Liver (tissue), 3 donors: ENCODE measurements around the gene CELF2.

Experiments used
- HNF4A ChIP-seq, 2 donors: conservative IDR thresholded peaks; 2 replicates each; pipeline ENCODE4 v1.6.1; 2016; ENCODE audit warnings: antibody characterized with exemption in 2 of 2, mild to moderate bottlenecking in 2 of 2
- RAD21 ChIP-seq, 2 donors: IDR thresholded peaks; 2 replicates each; pipeline ENCODE4 v1.6.1; 2016; ENCODE audit warnings: antibody characterized with exemption in 2 of 2, mild to moderate bottlenecking in 2 of 2
- RXRA ChIP-seq, 2 donors: IDR thresholded peaks; 2 replicates each; pipeline ENCODE4 v1.6.1; 2017 to 2018; ENCODE audit warnings: antibody characterized with exemption in 2 of 2, mild to moderate bottlenecking in 1 of 2
- TAF1 ChIP-seq: conservative IDR thresholded peaks from 2 replicates; pipeline ENCODE4 v1.6.1; 2016; ENCODE audit warnings: antibody characterized with exemption, mild to moderate bottlenecking
- TF ChIP-seq, protein P1 (sequence below): fragments of 150-350 bp; IDR thresholded peaks from 2 replicates; pipeline ENCODE4 v1.5.1; 2017; ENCODE audit warnings: improper control_type of control experiment, low read depth, low read length; ENCODE audit not compliant: missing input control
- TF ChIP-seq, protein P2 (sequence below): IDR thresholded peaks from 2 replicates; pipeline ENCODE4 v1.6.1; 2016; ENCODE audit warnings: antibody characterized with exemption
- donor health status: healthy.
- donor health status: healthy.

DNA sequence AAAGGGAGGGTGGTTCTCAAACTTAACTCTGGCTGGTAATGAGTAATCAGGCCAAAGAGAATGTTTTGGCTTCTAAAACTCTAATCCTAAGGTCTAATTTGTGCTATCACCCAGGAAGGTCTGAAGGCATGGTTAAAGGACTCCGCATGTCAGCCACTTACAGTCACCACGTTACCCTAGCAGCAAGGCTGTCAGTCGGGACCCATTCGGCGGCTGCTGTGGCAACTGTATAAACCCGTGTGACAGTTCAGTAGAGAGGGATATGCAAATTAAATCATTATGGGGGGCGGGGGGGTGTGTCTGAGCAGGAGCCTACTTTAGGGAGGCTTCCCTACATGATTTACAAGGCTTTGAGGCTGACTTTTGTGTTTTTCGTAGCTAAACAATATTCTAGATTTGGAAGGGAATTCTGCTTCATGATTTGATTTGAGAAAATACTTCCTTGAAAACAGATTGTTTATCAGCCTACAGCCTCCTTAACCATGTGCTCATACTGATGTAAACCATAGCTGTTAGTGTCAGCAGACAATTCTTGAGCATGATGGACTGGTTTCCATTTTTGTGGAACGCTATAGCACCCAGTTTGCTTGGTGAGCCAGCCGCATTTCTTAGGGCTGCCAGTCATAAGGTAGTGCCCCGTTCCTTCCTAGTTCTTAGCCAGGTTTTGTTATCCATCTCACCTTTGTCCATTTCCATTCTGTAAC is 309.4 kb downstream of the CELF2 start:
- TF ChIP-seq, protein P1, sequence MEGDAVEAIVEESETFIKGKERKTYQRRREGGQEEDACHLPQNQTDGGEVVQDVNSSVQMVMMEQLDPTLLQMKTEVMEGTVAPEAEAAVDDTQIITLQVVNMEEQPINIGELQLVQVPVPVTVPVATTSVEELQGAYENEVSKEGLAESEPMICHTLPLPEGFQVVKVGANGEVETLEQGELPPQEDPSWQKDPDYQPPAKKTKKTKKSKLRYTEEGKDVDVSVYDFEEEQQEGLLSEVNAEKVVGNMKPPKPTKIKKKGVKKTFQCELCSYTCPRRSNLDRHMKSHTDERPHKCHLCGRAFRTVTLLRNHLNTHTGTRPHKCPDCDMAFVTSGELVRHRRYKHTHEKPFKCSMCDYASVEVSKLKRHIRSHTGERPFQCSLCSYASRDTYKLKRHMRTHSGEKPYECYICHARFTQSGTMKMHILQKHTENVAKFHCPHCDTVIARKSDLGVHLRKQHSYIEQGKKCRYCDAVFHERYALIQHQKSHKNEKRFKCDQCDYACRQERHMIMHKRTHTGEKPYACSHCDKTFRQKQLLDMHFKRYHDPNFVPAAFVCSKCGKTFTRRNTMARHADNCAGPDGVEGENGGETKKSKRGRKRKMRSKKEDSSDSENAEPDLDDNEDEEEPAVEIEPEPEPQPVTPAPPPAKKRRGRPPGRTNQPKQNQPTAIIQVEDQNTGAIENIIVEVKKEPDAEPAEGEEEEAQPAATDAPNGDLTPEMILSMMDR = no peak
- TF ChIP-seq RAD21 (IDR thresholded peaks at IDR 0.05) (no peak), RXRA (IDR thresholded peaks at IDR 0.05) (no peak), HNF4A (conservative IDR thresholded peaks at IDR 0.05) (no peak), TAF1 (no peak)
- TF ChIP-seq, protein P2, sequence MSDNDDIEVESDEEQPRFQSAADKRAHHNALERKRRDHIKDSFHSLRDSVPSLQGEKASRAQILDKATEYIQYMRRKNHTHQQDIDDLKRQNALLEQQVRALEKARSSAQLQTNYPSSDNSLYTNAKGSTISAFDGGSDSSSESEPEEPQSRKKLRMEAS = no peak
